ENCODE data around the gene FAM76B. TPM values are rescaled to one million over a fixed set of nuclear protein-coding genes. Genes with fewer than 3 reads are reported as not detected.
A peak's percentile ranks its signal among the peaks of the same experiment; 100 is the strongest.

The FAM76B gene
- total and polyA plus RNA-seq, 2 of the 13 experiments (the other 11 are each of a cell fraction or from before 2014, with no cell fraction given), result 20.2 to 24.2 TPM

DNA sequence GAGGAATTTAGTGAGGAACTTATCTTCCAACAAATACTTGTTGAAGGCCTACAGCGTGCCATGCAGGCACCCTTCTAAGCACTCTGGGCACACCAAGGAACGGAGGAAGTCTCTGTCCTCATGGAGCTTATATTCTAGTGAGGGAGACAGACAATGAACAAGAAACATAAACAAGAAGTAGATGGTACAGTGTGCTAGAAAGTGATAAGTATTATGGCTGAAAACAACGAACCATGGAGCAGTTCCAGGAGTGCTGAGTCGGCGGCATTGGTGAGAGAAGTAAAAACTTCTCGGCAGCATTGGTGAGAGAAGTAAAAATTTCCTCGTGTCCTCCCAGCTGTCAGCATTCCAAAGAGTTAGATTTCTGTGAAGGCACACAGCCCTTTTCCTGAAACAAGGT, 53.2 kb downstream of the FAM76B start:
- Histone ChIP-seq H3K4me2 (ENCODE audit: low read depth, low read length) (no peak overlapping the region), H3K4me3 (replicated peaks in 1 of 3; ENCODE audit: insufficient read depth in 1 of 3, low read depth in 2 of 3, low read length in 3 of 3) (no peak overlapping the region), H3K9me3 (ENCODE audit: low read length) (no peaks in the 10 kb centered on the region), H3K9ac (ENCODE audit: insufficient read depth, low read depth, low read length) (no peak overlapping the region), H3K27ac (ENCODE audit: extremely low read length, insufficient read depth, low read length) (no peak overlapping the region), H2AFZ (ENCODE audit: low read length) (no peak overlapping the region), H4K20me1 (ENCODE audit: insufficient read depth, low read length) (no peaks in the 10 kb centered on the region), H3K36me3 (replicated peaks in 1 of 2; ENCODE audit: control insufficient read depth in 1 of 2, insufficient read depth in 2 of 2, low read length in 2 of 2) (no peaks in the 10 kb centered on the region), H3K4me1 (ENCODE audit: insufficient read depth, low read length) (no peaks in the 10 kb centered on the region), H3K79me2 (ENCODE audit: insufficient read depth, low read length) (no peaks in the 10 kb centered on the region), H3K27me3 (ENCODE audit: control insufficient read depth in 1 of 2, insufficient read depth in 2 of 2, low read length in 2 of 2) (0 out of 5 replicates have a peak, but pooled peaks cover 0 to 5% of the 10 kb centered on the region in 2 experiments)
- DNase-seq (ENCODE audit: low spot score) (no peak), ATAC-seq (no peak), FAIRE-seq (no peak)
- WGBS (ENCODE audit: low lambda C conversion rate), result 2% methylated on average over 7 of the region's 7 CpGs
- TF ChIP-seq MAFK (conservative IDR thresholded peaks at IDR 0.05 in 1 of 2, IDR thresholded peaks at IDR 0.05 in 1 of 2; ENCODE audit: low read length in 2 of 2), result peak; percentile 22 to 69; a peak in 2 of 4 replicates
- TF ChIP-seq MAFF (IDR thresholded peaks at IDR 0.05; ENCODE audit: low read depth, low read length), result peak; percentile 59
- TF ChIP-seq, protein P1, sequence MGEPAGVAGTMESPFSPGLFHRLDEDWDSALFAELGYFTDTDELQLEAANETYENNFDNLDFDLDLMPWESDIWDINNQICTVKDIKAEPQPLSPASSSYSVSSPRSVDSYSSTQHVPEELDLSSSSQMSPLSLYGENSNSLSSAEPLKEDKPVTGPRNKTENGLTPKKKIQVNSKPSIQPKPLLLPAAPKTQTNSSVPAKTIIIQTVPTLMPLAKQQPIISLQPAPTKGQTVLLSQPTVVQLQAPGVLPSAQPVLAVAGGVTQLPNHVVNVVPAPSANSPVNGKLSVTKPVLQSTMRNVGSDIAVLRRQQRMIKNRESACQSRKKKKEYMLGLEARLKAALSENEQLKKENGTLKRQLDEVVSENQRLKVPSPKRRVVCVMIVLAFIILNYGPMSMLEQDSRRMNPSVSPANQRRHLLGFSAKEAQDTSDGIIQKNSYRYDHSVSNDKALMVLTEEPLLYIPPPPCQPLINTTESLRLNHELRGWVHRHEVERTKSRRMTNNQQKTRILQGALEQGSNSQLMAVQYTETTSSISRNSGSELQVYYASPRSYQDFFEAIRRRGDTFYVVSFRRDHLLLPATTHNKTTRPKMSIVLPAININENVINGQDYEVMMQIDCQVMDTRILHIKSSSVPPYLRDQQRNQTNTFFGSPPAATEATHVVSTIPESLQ (CRISPR knock-in tag; conservative IDR thresholded peaks at IDR 0.05), result no peak
- no TSS peak for BruUV-seq (replicated peaks)
- POLR2A ChIA-PET, result no interaction called here
- in situ Hi-C loops (cut with HindIII; ENCODE audit: extremely low pct_ligation_motif_present, low pct_unique_long_range_greater_than_20kb), result no loop called here
- CTCF ChIA-PET (ENCODE audit: low intra/inter-chr PET ratio, low total read pairs), result no interaction called here
- intact Hi-C loops (cut with micrococcal nuclease; ENCODE audit: unreplicated experiment), result no loop called here

DNA sequence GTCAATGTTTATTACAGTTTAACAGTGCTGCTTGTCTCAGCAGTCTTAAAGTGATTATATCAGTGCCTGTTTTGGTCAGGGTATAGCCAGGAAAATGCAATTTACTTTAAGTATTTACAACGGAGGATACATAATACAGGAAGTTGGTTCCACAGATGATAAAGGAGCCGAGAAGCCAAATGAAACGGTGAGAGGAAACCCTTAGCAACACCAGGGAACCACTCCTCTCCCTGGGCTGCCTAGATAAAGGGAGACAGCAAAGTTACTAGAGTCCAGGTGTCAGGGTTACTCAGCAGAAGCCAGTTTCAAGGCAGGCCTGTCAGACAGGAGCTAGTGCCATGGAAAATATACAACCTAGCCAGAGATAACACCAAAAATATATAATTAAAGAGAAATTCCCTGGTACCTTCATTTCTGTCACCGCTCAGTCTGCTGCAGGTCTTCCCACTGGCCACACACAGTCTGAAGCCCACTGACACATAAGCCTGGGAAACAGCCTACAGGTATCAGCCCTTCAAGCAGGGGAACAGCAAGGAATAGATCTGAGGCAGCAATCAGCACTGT, 55.5 kb downstream of the FAM76B start:
- intact Hi-C loops (cut with micrococcal nuclease; ENCODE audit: unreplicated experiment) (no loop called here), in situ Hi-C loops (cut with HindIII; ENCODE audit: extremely low pct_ligation_motif_present, low pct_unique_long_range_greater_than_20kb) (no loop called here)
- Histone ChIP-seq H2AFZ (ENCODE audit: low read length) (no peak overlapping the region), H3K4me1 (ENCODE audit: insufficient read depth, low read length) (no peaks in the 10 kb centered on the region), H3K4me2 (ENCODE audit: low read depth, low read length) (no peak overlapping the region), H3K27me3 (ENCODE audit: control insufficient read depth in 1 of 2, insufficient read depth in 2 of 2, low read length in 2 of 2) (0 out of 5 replicates have a peak, but pooled peaks cover 0 to 5% of the 10 kb centered on the region in 2 experiments), H3K27ac (ENCODE audit: extremely low read length, insufficient read depth, low read length) (no peak overlapping the region), H3K36me3 (replicated peaks in 1 of 2; ENCODE audit: control insufficient read depth in 1 of 2, insufficient read depth in 2 of 2, low read length in 2 of 2) (no peaks in the 10 kb centered on the region), H4K20me1 (ENCODE audit: insufficient read depth, low read length) (no peaks in the 10 kb centered on the region), H3K9ac (ENCODE audit: insufficient read depth, low read depth, low read length) (no peak overlapping the region), H3K79me2 (ENCODE audit: insufficient read depth, low read length) (no peaks in the 10 kb centered on the region), H3K9me3 (ENCODE audit: low read length) (no peaks in the 10 kb centered on the region), H3K4me3 (replicated peaks in 1 of 3; ENCODE audit: insufficient read depth in 1 of 3, low read depth in 2 of 3, low read length in 3 of 3) (no peak overlapping the region)
- WGBS (ENCODE audit: low lambda C conversion rate), result 8% methylated on average over 4 of the region's 4 CpGs
- DNase-seq (ENCODE audit: low spot score) (no peak), ATAC-seq (no peak), FAIRE-seq (no peak)
- BruUV-seq (replicated peaks), result no TSS peak
- ChIA-PET POLR2A (no interaction called here), CTCF (ENCODE audit: low intra/inter-chr PET ratio, low total read pairs) (no interaction called here)
- TF ChIP-seq ZNF235 (CRISPR knock-in tag; IDR thresholded peaks at IDR 0.05; ENCODE audit: borderline replicate concordance) (no peak), SP5 (CRISPR knock-in tag; IDR thresholded peaks at IDR 0.05; ENCODE audit: borderline replicate concordance, low read depth) (no peak), ZNF124 (CRISPR knock-in tag; IDR thresholded peaks at IDR 0.05) (no peak)
- TF ChIP-seq, protein P2, sequence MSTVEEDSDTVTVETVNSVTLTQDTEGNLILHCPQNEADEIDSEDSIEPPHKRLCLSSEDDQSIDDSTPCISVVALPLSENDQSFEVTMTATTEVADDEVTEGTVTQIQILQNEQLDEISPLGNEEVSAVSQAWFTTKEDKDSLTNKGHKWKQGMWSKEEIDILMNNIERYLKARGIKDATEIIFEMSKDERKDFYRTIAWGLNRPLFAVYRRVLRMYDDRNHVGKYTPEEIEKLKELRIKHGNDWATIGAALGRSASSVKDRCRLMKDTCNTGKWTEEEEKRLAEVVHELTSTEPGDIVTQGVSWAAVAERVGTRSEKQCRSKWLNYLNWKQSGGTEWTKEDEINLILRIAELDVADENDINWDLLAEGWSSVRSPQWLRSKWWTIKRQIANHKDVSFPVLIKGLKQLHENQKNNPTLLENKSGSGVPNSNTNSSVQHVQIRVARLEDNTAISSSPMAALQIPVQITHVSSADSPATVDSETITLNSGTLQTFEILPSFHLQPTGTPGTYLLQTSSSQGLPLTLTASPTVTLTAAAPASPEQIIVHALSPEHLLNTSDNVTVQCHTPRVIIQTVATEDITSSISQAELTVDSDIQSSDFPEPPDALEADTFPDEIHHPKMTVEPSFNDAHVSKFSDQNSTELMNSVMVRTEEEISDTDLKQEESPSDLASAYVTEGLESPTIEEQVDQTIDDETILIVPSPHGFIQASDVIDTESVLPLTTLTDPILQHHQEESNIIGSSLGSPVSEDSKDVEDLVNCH (CRISPR knock-in tag; IDR thresholded peaks at IDR 0.05), result no peak
